ENCODE measurements around the gene TAPBPL. TPM values are rescaled to one million over a fixed set of nuclear protein-coding genes. Genes with fewer than 3 reads are reported as not detected.

Gene TAPBPL
- total and polyA plus RNA-seq, 2 of the 13 experiments (the other 11 are each of a cell fraction or from before 2014, with no cell fraction given), result 10.0 to 14.5 TPM

- H4K20me1 ChIP-seq (ENCODE audit: insufficient read depth, low read length), result peaks cover 7% of the 10 kb centered on the region
- no peak overlapping the region for H2AFZ ChIP-seq (ENCODE audit: low read length)
- no peak for FAIRE-seq
- TSS peak; percentile 81 for BruUV-seq (replicated peaks)
- no peaks in the 10 kb centered on the region; a peak in 1 of 5 replicates for H3K27me3 ChIP-seq (ENCODE audit: control insufficient read depth in 1 of 2, insufficient read depth in 2 of 2, low read length in 2 of 2)
- no peaks in the 10 kb centered on the region for H3K9me3 ChIP-seq (ENCODE audit: low read length)
- H3K27ac ChIP-seq (ENCODE audit: extremely low read length, insufficient read depth, low read length), result peak overlapping the region; percentile 98
- H3K36me3 ChIP-seq (replicated peaks in 1 of 2; ENCODE audit: control insufficient read depth in 1 of 2, insufficient read depth in 2 of 2, low read length in 2 of 2), result peaks cover 4 to 42% of the 10 kb centered on the region in 2 experiments; a peak in 3 of 5 replicates
- WGBS (ENCODE audit: low lambda C conversion rate), result 2% methylated on average over 14 of the region's 14 CpGs
- intact Hi-C loops (cut with micrococcal nuclease; ENCODE audit: unreplicated experiment) (loop anchor here (1.0 to 2.0 kb wide), 2 partner anchors 38 to 71 kb away; no protein-coding TSS in a partner anchor), in situ Hi-C loops (cut with HindIII; ENCODE audit: extremely low pct_ligation_motif_present, low pct_unique_long_range_greater_than_20kb) (no loop called here)
- H3K4me3 ChIP-seq (replicated peaks in 1 of 3; ENCODE audit: insufficient read depth in 1 of 3, low read depth in 2 of 3, low read length in 3 of 3), result peak overlapping the region; percentile 61 to 80 (median 67)
- H3K9ac ChIP-seq (ENCODE audit: insufficient read depth, low read depth, low read length), result peak overlapping the region; percentile 83
- H3K4me2 ChIP-seq (ENCODE audit: low read depth, low read length), result peak overlapping the region; percentile 92
- ATAC-seq, result no peak
- no peak for DNase-seq (ENCODE audit: low spot score)
- ChIA-PET POLR2A (interaction anchor here (2.1 kb wide), 2 partner anchors 23 to 40 kb away, joined by 7 to 11 read pairs; partner anchors contain the start of genes GAPDH and VAMP1), CTCF (ENCODE audit: low intra/inter-chr PET ratio, low total read pairs) (no interaction called here)
- H3K79me2 ChIP-seq (ENCODE audit: insufficient read depth, low read length), result peaks cover 44% of the 10 kb centered on the region
- TF ChIP-seq POGZ (CRISPR knock-in tag; IDR thresholded peaks at IDR 0.05) (0 out of 2 replicates have a peak, but pooled peaks have one; percentile 7), DPF2 (CRISPR knock-in tag; IDR thresholded peaks at IDR 0.05; ENCODE audit: borderline replicate concordance, low read depth) (no peak), HNRNPLL (IDR thresholded peaks at IDR 0.05; ENCODE audit: low read depth, low read length, poor library complexity, severe bottlenecking) (peak; percentile 93), ATF1 (CRISPR knock-in tag; IDR thresholded peaks at IDR 0.05) (no peak), SNRNP70 (IDR thresholded peaks at IDR 0.05; ENCODE audit: low read depth, low read length) (no peak), PLSCR1 (CRISPR knock-in tag; IDR thresholded peaks at IDR 0.05; ENCODE audit: borderline replicate concordance) (no peak), NAIF1 (CRISPR knock-in tag; IDR thresholded peaks at IDR 0.05; ENCODE audit: borderline replicate concordance) (peak; percentile 99), ZNF263 (CRISPR knock-in tag; IDR thresholded peaks at IDR 0.05) (0 out of 2 replicates have a peak, but pooled peaks have one; percentile 0), CSRNP2 (CRISPR knock-in tag; conservative IDR thresholded peaks at IDR 0.05; ENCODE audit: low read depth) (no peak), ZNF607 (CRISPR knock-in tag; IDR thresholded peaks at IDR 0.05; ENCODE audit: borderline replicate concordance) (0 out of 2 replicates have a peak, but pooled peaks have one; percentile 2), NFKBIZ (CRISPR knock-in tag; IDR thresholded peaks at IDR 0.05) (no peak), HDAC2 (CRISPR knock-in tag; IDR thresholded peaks at IDR 0.05) (peak; percentile 1; the same call in 1 of the 2 replicates), PPARG (CRISPR knock-in tag; conservative IDR thresholded peaks at IDR 0.05) (0 out of 2 replicates have a peak, but pooled peaks have one; percentile 24)
- peaks cover 38% of the 10 kb centered on the region for H3K4me1 ChIP-seq (ENCODE audit: insufficient read depth, low read length)
Measured at GRCh38 chr12:6494258-6494743, 42.5 kb downstream of the TAPBPL start.

All from HepG2 (cell line).